GM12878 (cell line): ENCODE measurements around the gene GIMAP7. TPM values are rescaled to one million over a fixed set of nuclear protein-coding genes. Genes with fewer than 3 reads are reported as not detected.

Experiments
- ATAC-seq: fragments of 200-7000 bp; cut with Tn5 transposase; 3 replicates; pipeline ENCODE4 v1.9.1; 2020; ENCODE audit warnings: mild to moderate bottlenecking, moderate library complexity
- BruUV-seq: library from RNA; stranded (reverse); fragments of 400-500 nt; replicated peaks from 2 replicates; lab custom pipeline; 2021; lab: Mats Ljungman, UMichigan
- CTCF ChIA-PET: fragments of 300-600 bp; sonication (Branson Sonifier 250); formaldehyde crosslinking; extraction: SDS; loops from one replicate; lab custom pipeline; 2021; ENCODE audit warnings: inconsistent platforms; lab: Yijun Ruan, JAX
- POLR2A ChIA-PET: fragments of 350-600 bp; formaldehyde crosslinking; extraction: SDS; loops from one replicate; lab custom pipeline; 2021; ENCODE audit warnings: inconsistent platforms; lab: Charles Lee
- RAD21 ChIA-PET: fragments of 300-600 bp; sonication (Branson Sonifier 250); formaldehyde crosslinking; loops from one replicate; lab custom pipeline; 2023; ENCODE audit warnings: antibody characterized with exemption; ENCODE audit not compliant: unreplicated experiment; lab: Charles Lee
- SMC1A ChIA-PET: fragments of 300-600 bp; sonication (Branson Sonifier 250); formaldehyde crosslinking; loops from one replicate; lab custom pipeline; 2023; ENCODE audit not compliant: unreplicated experiment, uncharacterized antibody; lab: Charles Lee
- DNase-seq: peaks from one replicate; pipeline ENCODE4 v3.0.0-alpha.2; 2011; ENCODE audit warnings: low read depth, low spot score
- FAIRE-seq: peaks from 3 replicates; lab custom pipeline; 2011; peaks lifted over from hg19 to GRCh38; lab: Jason Lieb, UNC
- H2AFZ ChIP-seq: 2 replicates; pipeline ENCODE4 v1.6.0; 2011; ENCODE audit warnings: low read depth, low read length, control low read depth; ENCODE audit not compliant: control insufficient read depth
- H3K27ac ChIP-seq: 2 replicates; pipeline ENCODE4 v1.5.1; 2011; ENCODE audit warnings: control low read depth; ENCODE audit not compliant: control insufficient read depth, insufficient read depth
- H3K27me3 ChIP-seq, 2 experiments: replicated peaks in 1 of 2; 2 replicates each; pipeline versions ENCODE4 v1.6.0 to v1.6.1; 2011; ENCODE audit warnings: low read length in 1 of 2; ENCODE audit not compliant: control insufficient read depth in 2 of 2, insufficient read depth in 2 of 2
- H3K36me3 ChIP-seq, 2 experiments: 2 replicates each; pipeline ENCODE4 v1.5.1; 2011; ENCODE audit warnings: low read length in 1 of 2; ENCODE audit not compliant: control insufficient read depth in 2 of 2, insufficient read depth in 2 of 2
- H3K4me1 ChIP-seq: 2 replicates; pipeline ENCODE4 v1.6.1; 2011; ENCODE audit warnings: mild to moderate bottlenecking, low read length, moderate library complexity, mixed read lengths; ENCODE audit not compliant: control insufficient read depth, insufficient read depth
- H3K4me2 ChIP-seq: 2 replicates; pipeline ENCODE4 v1.6.0; 2011; ENCODE audit warnings: control low read depth; ENCODE audit not compliant: control insufficient read depth, insufficient read depth
- H3K4me3 ChIP-seq: fragments of 200-600 bp; sonication (generic); 2 replicates; pipeline ENCODE4 v1.5.1; 2016
- H3K79me2 ChIP-seq: 2 replicates; pipeline ENCODE4 v1.6.0; 2011; ENCODE audit warnings: low read length; ENCODE audit not compliant: control insufficient read depth, insufficient read depth
- H3K9ac ChIP-seq: 2 replicates; pipeline ENCODE4 v1.8.0; 2011; ENCODE audit warnings: low read length, control low read depth, mixed read lengths; ENCODE audit not compliant: control insufficient read depth, insufficient read depth
- H3K9me3 ChIP-seq: replicated peaks from 3 replicates; pipeline ENCODE4 v1.5.1; 2011; ENCODE audit warnings: mild to moderate bottlenecking, low read length; ENCODE audit not compliant: control insufficient read depth, insufficient read depth
- H4K20me1 ChIP-seq: 2 replicates; pipeline ENCODE4 v1.6.0; 2011; ENCODE audit not compliant: control insufficient read depth, insufficient read depth
- BHLHE40 ChIP-seq, 2 experiments: fragments of 450-650 bp in 1 of 2; IDR thresholded peaks; 2 replicates each; pipeline ENCODE4 v1.6.1; 2011 to 2017; ENCODE audit warnings: low read depth in 2 of 2, borderline replicate concordance in 1 of 2, improper control_type of control experiment in 1 of 2, low read length in 1 of 2, mild to moderate bottlenecking in 1 of 2
- CHD1 ChIP-seq: IDR thresholded peaks from 2 replicates; pipeline ENCODE4 v1.6.1; 2012; ENCODE audit warnings: low read depth, low read length, improper control_type of control experiment
- ETV6 ChIP-seq, 2 experiments: fragments of 450-650 bp in 1 of 2; IDR thresholded peaks in 1 of 2; conservative IDR thresholded peaks in 1 of 2; 2 replicates each; pipeline ENCODE4 v1.6.1; 2014; ENCODE audit warnings: antibody characterized with exemption in 1 of 2, borderline replicate concordance in 1 of 2, low read depth in 1 of 2, mild to moderate bottlenecking in 1 of 2, moderate library complexity in 1 of 2
- GATAD2B ChIP-seq: fragments of 450-650 bp; conservative IDR thresholded peaks from 2 replicates; pipeline ENCODE4 v1.6.1; 2017; ENCODE audit warnings: low read depth, mild to moderate bottlenecking, moderate library complexity
- IKZF2 ChIP-seq, 2 experiments: fragments of 450-650 bp; IDR thresholded peaks; 2 replicates each; pipeline ENCODE4 v1.6.1; 2017; ENCODE audit warnings: mild to moderate bottlenecking in 2 of 2, moderate library complexity in 2 of 2
- NBN ChIP-seq: fragments of 450-650 bp; IDR thresholded peaks from 2 replicates; pipeline ENCODE4 v1.6.1; 2016
- NR2F1 ChIP-seq: fragments of 450-650 bp; conservative IDR thresholded peaks from 2 replicates; pipeline ENCODE4 v1.6.1; 2017; ENCODE audit warnings: mild to moderate bottlenecking
- PAX8 ChIP-seq: fragments of 450-650 bp; IDR thresholded peaks from 2 replicates; pipeline ENCODE4 v1.6.1; 2017; ENCODE audit warnings: mild to moderate bottlenecking, moderate library complexity
- POLR2A ChIP-seq: IDR thresholded peaks from 2 replicates; pipeline ENCODE4 v1.6.1; 2011; ENCODE audit warnings: low read depth, mild to moderate bottlenecking, low read length
- SREBF1 ChIP-seq: IDR thresholded peaks from 2 replicates; pipeline ENCODE4 v1.6.1; 2012; ENCODE audit warnings: mild to moderate bottlenecking, low read length
- WRNIP1 ChIP-seq: IDR thresholded peaks from 2 replicates; pipeline ENCODE4 v1.6.1; 2011; ENCODE audit warnings: low read depth, low read length, improper control_type of control experiment, borderline replicate concordance
- ZBTB33 ChIP-seq: fragments of 450-650 bp; IDR thresholded peaks from 2 replicates; pipeline ENCODE4 v1.6.1; 2017; ENCODE audit warnings: mild to moderate bottlenecking
- ZNF217 ChIP-seq: fragments of 450-650 bp; IDR thresholded peaks from 2 replicates; pipeline ENCODE4 v1.6.1; 2017; ENCODE audit warnings: antibody characterized with exemption, mild to moderate bottlenecking
- ZNF592 ChIP-seq: fragments of 450-650 bp; IDR thresholded peaks from 2 replicates; pipeline ENCODE4 v1.6.1; 2017; ENCODE audit warnings: mild to moderate bottlenecking, moderate library complexity
- WGBS: methylation state at CpG from one replicate; pipeline ENCODE4 v1.1.6; 2016; ENCODE audit warnings: low lambda C conversion rate; ENCODE audit not compliant: insufficient replicate concordance, insufficient coverage; ENCODE audit errors: missing lambda C conversion rate; 5-methylcytosine and 5-hydroxymethylcytosine counted together
- in situ Hi-C: fragments of 300-500 bp; cut with MboI; formaldehyde crosslinking; loops from 9 replicates; pipeline ENCODE4 v1.14.3; 2018; ENCODE audit warnings: mixed read lengths
- intact Hi-C: fragments of 100-400 bp; cut with micrococcal nuclease; formaldehyde crosslinking; loops from one replicate; pipeline ENCODE4 v1.14.2; 2022; ENCODE audit not compliant: unreplicated experiment
- polyA plus RNA-seq, 11 experiments: library from polyadenylated mRNA; depleted of rRNA in 4 of 11; unstranded in 6 of 11; stranded (reverse) in 5 of 11; fragments of >200 nt; fragmentation: Nextera tagmentation in 4 of 11; fragmentation: Illumina TruSeq in 1 of 11; extraction: Ambion mirVana in 4 of 11; extraction: Trizol in 1 of 11; gene quantifications; 1 replicate in 1 of 11; 2 replicates in 10 of 11; pipeline versions ENCODE4 v1.2.1 to v1.2.3, GENCODE V29; 2011 to 2016; ENCODE audit warnings: inconsistent platforms in 2 of 11, missing spikeins in 2 of 11, low read depth in 1 of 11
- total RNA-seq, 4 experiments: library from RNA; depleted of rRNA in 3 of 4; stranded (reverse); fragments of >200 nt in 3 of 4; fragmentation: Illumina TruSeq in 1 of 4; extraction: Trizol in 1 of 4; gene quantifications; 2 replicates each; pipeline versions ENCODE4 v1.2.1 to v1.2.3, GENCODE V29; 2013 to 2021

Gene GIMAP7
- total and polyA plus RNA-seq, 10 of the 15 experiments (the other 5 are each of a cell fraction or from before 2014, with no cell fraction given), result 2.7 to 16.6 (median 5.4) TPM

GRCh38 chr7:150531704-150532103 is 17.0 kb downstream of the GIMAP7 start (continued):
- no peak for TF ChIP-seq GATAD2B
- no peak for TF ChIP-seq WRNIP1
- no peak for TF ChIP-seq NBN
- no peak for TF ChIP-seq CHD1
- no peak for TF ChIP-seq IKZF2 (IDR thresholded peaks at IDR 0.05)
- no peak for TF ChIP-seq ETV6 (conservative IDR thresholded peaks at IDR 0.05 in 1 of 2, IDR thresholded peaks at IDR 0.05 in 1 of 2; ENCODE audit: borderline replicate concordance in 1 of 2, low read depth in 1 of 2)
- no peak for TF ChIP-seq ZNF592
- TF ChIP-seq, all 136 proteins: peak for 0

GRCh38 chr7:150538259-150538658 is 23.6 kb downstream of the GIMAP7 start:
- no TSS peak for BruUV-seq
- no peak overlapping the region for H2AFZ ChIP-seq
- no peak for TF ChIP-seq BHLHE40 (IDR thresholded peaks at IDR 0.05; ENCODE audit: borderline replicate concordance in 1 of 2, low read depth in 2 of 2, low read length in 1 of 2)
- TF ChIP-seq POLR2A, result no peak
- no peak for TF ChIP-seq PAX8
- no peak for TF ChIP-seq NR2F1
- TF ChIP-seq SREBF1, result no peak
- TF ChIP-seq NBN, result no peak
- no peak for TF ChIP-seq ZNF217
- no peak for TF ChIP-seq ZBTB33
- TF ChIP-seq, all 136 proteins: peak for 0
- H3K79me2 ChIP-seq, result no peaks in the 10 kb centered on the region
- intact Hi-C loops, result no loop called here
- 76% methylated on average over 2 of the region's 2 CpGs for WGBS
- no peak for DNase-seq
- SMC1A ChIA-PET, result interaction anchor here (1.0 kb wide), 1 partner anchor 8 kb away, joined by 3 read pairs; no protein-coding TSS in a partner anchor
- H4K20me1 ChIP-seq, result no peaks in the 10 kb centered on the region
- RAD21 ChIA-PET, result no interaction called here
- in situ Hi-C loops, result no loop called here
- H3K4me3 ChIP-seq, result no peak overlapping the region
- H3K9me3 ChIP-seq, result peaks cover 12% of the 10 kb centered on the region; the same call in 2 of the 3 replicates
- no peak for ATAC-seq
- no peak overlapping the region for H3K27ac ChIP-seq
- no peaks in the 10 kb centered on the region for H3K27me3 ChIP-seq
- H3K9ac ChIP-seq, result no peak overlapping the region
- no peaks in the 10 kb centered on the region for H3K4me1 ChIP-seq
- FAIRE-seq, result no peak
- H3K36me3 ChIP-seq, result no peaks in the 10 kb centered on the region
- H3K4me2 ChIP-seq, result no peak overlapping the region
- POLR2A ChIA-PET, result interaction anchor here (0.6 kb wide), 1 partner anchor 425 kb away, joined by 4 read pairs; no protein-coding TSS in a partner anchor
- CTCF ChIA-PET, result no interaction called here
